ENCODE data around the gene TCHP. TPM values are rescaled to one million over a fixed set of nuclear protein-coding genes. Genes with fewer than 3 reads are reported as not detected.

Gene TCHP
- total RNA-seq, 1 donor from 2014 or later: 15.0 TPM

DNA sequence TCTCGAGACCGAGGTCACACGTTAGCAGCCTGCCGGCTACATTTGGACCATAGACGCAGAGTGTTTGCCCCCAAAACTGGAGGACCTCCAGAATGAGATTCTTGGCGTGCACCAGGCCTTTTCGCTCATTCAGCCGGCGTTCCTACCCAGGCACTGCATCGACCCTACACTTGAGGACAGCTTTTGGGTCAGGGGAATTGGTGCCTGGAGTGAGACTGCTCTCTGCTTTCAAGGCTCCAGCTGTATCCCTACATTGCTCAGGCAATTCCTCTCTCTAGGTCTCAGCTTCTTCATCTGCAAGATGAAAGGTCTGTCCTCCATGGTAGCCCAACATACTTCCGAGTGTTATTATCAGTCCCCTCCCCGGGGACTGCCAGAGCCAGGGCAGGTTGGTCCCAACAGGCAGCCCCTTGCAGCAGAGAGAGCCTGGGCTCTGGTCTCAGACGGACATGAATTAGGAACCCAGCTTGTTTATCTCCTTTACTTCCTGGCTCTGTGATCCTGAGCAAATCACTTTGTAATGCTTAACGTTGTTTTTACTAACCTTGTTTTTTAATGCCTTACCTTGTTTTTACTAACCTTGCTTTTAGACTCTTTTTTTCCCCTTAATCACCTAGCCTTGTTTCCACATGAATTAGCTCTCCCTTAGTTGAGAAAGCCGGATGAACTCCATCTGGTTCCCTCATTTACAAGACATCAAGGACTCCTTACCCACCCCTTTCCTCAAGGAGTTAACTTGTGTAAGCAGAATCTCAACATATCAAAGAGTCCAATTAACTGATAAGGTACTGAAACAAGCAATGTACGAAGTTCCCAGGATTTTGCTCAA is 892 bp downstream of the TCHP start:
- Histone ChIP-seq H3K4me3 (ENCODE audit: low read depth, low read length) (peak overlapping the region; percentile 62), H3K36me3 (ENCODE audit: control insufficient read depth, insufficient read depth, low read length) (no peaks in the 10 kb centered on the region), H3K27me3 (ENCODE audit: control insufficient read depth, insufficient read depth, low read length) (no peaks in the 10 kb centered on the region)
- TF ChIP-seq, protein P1, sequence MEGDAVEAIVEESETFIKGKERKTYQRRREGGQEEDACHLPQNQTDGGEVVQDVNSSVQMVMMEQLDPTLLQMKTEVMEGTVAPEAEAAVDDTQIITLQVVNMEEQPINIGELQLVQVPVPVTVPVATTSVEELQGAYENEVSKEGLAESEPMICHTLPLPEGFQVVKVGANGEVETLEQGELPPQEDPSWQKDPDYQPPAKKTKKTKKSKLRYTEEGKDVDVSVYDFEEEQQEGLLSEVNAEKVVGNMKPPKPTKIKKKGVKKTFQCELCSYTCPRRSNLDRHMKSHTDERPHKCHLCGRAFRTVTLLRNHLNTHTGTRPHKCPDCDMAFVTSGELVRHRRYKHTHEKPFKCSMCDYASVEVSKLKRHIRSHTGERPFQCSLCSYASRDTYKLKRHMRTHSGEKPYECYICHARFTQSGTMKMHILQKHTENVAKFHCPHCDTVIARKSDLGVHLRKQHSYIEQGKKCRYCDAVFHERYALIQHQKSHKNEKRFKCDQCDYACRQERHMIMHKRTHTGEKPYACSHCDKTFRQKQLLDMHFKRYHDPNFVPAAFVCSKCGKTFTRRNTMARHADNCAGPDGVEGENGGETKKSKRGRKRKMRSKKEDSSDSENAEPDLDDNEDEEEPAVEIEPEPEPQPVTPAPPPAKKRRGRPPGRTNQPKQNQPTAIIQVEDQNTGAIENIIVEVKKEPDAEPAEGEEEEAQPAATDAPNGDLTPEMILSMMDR (IDR thresholded peaks at IDR 0.05; ENCODE audit: insufficient read depth, low read length, poor library complexity, severe bottlenecking): no peak
- no peak for DNase-seq (ENCODE audit: low read depth)

DNA sequence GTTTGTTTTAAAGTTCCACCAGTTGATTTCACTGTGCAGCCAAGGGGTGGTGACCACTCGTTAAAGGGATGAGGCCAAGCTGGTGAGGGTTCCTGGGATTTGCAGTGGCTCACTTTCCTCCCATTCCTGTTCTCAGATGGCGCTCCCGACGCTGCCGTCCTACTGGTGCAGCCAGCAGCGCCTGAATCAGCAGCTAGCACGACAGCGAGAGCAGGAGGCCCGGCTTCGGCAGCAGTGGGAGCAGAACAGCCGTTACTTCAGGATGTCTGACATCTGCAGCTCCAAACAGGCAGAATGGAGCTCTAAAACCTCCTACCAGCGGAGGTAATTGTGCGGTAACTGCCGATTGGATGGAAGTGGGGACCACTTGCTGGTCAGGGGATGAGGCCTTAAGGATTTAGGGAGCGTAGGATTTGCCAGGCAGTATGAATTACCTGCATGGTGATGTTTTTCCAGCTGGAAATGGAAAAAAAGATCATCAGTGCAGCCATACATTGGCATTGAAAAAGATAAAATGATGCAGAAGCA is 2.9 kb downstream of the TCHP start:
- Histone ChIP-seq H3K27me3 (ENCODE audit: control insufficient read depth, insufficient read depth, low read length) (no peaks in the 10 kb centered on the region), H3K36me3 (ENCODE audit: control insufficient read depth, insufficient read depth, low read length) (no peaks in the 10 kb centered on the region), H3K4me3 (ENCODE audit: low read depth, low read length) (no peak overlapping the region)
- DNase-seq (ENCODE audit: low read depth): no peak
- TF ChIP-seq, protein P1 (IDR thresholded peaks at IDR 0.05; ENCODE audit: insufficient read depth, low read length, poor library complexity, severe bottlenecking): no peak

DNA sequence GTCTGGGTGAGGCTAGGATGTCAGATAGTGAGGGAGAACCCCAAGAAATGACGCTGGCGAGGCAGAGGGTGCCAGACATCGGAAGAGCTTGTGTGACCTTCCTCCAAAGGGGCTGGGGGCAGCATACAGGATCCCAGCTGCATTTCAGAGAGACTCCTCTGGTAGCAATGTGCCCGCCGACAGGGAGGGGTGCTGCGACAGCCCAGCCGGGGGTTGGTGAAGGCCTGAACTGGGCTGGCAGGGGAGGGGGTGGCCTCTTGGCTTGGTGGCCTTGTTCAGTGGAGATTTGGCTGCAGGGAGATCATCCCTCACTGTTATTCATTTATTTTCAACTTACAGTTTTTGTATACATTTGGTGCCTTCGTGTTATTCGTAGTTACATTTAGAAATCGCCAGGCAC is 5.2 kb downstream of the TCHP start:
- H3K27me3 ChIP-seq (ENCODE audit: control insufficient read depth, insufficient read depth, low read length): no peaks in the 10 kb centered on the region
- no peak for DNase-seq (ENCODE audit: low read depth)
- H3K4me3 ChIP-seq (ENCODE audit: low read depth, low read length): no peak overlapping the region
- no peaks in the 10 kb centered on the region for H3K36me3 ChIP-seq (ENCODE audit: control insufficient read depth, insufficient read depth, low read length)
- TF ChIP-seq, protein P1 (IDR thresholded peaks at IDR 0.05; ENCODE audit: insufficient read depth, low read length, poor library complexity, severe bottlenecking): no peak

DNA sequence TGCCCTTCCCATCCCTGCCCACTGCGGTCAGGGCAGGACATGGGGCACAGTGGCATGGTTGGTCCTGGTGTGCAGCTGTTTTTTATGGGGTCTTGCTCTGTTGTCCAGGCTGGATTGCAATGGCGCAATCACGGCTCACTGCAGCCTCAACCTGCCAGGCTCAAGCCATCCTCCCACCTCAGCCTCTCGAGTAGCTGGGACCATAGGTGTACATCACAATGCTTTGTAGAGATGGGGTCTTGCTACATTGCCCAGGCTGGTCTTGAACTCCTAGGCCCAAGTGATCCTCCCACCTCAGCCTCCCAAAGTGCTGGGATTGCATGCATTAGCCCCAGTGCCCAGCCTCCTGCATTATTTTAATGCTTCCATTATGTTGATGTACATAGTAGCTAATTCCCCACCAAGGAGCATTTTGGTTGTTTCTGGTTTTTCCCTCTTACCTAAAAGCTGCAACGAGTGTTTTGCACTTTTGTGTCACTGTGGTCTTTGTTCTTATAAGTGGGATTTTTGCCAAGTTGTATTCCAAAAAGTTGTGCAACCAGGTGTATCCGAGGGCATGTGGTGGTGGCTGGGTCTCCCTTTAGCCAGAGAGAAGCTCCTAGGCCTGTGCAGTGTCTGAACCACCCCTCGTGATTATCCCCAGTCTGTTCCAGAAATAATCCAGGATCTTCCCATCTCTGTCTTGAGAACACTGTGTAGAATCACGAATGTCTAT is 10.3 kb downstream of the TCHP start:
- no peak overlapping the region for H3K4me3 ChIP-seq (ENCODE audit: low read depth, low read length)
- TF ChIP-seq, protein P1 (IDR thresholded peaks at IDR 0.05; ENCODE audit: insufficient read depth, low read length, poor library complexity, severe bottlenecking): no peak
- peaks cover 2% of the 10 kb centered on the region for H3K36me3 ChIP-seq (ENCODE audit: control insufficient read depth, insufficient read depth, low read length)
- no peak for DNase-seq (ENCODE audit: low read depth)
- H3K27me3 ChIP-seq (ENCODE audit: control insufficient read depth, insufficient read depth, low read length): no peaks in the 10 kb centered on the region

DNA sequence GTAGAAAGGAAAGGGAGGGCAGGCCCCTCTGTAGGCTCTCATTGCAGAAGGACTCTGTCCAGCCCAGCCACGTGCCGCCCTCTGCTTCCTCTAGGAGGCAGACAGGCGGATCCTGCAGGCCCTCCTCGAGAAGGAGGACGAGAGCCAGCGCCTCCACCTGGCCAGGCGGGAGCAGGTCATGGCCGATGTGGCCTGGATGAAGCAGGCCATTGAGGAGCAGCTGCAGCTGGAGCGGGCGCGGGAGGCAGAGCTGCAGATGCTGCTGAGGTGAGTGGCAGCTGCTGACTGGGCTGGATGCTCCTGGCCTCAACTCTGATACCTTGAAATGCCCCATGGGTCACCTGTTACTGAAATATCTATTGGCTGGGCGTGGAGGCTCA is 10.9 kb downstream of the TCHP start:
- no peak for DNase-seq (ENCODE audit: low read depth)
- peaks cover 2% of the 10 kb centered on the region for H3K36me3 ChIP-seq (ENCODE audit: control insufficient read depth, insufficient read depth, low read length)
- TF ChIP-seq, protein P1 (IDR thresholded peaks at IDR 0.05; ENCODE audit: insufficient read depth, low read length, poor library complexity, severe bottlenecking): peak; percentile 52

More for the DNA sequence above, 10.9 kb downstream of the TCHP start:
- Histone ChIP-seq H3K27me3 (ENCODE audit: control insufficient read depth, insufficient read depth, low read length) (no peaks in the 10 kb centered on the region), H3K4me3 (ENCODE audit: low read depth, low read length) (no peak overlapping the region)

All from kidney epithelial cell (primary cell).